Neuronal stem cell (in vitro differentiated cells): ENCODE data around the gene CD81.

Experiments used
- DNase-seq: peaks from one replicate; pipeline ENCODE4 v3.0.0-alpha.2; 2013; ENCODE audit warnings: low spot score
- H2AFZ ChIP-seq: one replicate; pipeline ENCODE4 v1.6.1; 2013; ENCODE audit warnings: mild to moderate bottlenecking, low read length, inconsistent platforms
- H2AK5ac ChIP-seq: 2 replicates; pipeline ENCODE4 v1.6.1; 2013; ENCODE audit warnings: low read depth, mild to moderate bottlenecking, inconsistent platforms, low read length, moderate library complexity, mixed read lengths
- H2BK120ac ChIP-seq: 2 replicates; pipeline ENCODE4 v1.6.1; 2013; ENCODE audit warnings: low read depth, mild to moderate bottlenecking, inconsistent platforms, low read length, moderate library complexity, mixed read lengths
- H2BK12ac ChIP-seq: one replicate; pipeline ENCODE4 v1.6.1; 2013; ENCODE audit warnings: low read length, inconsistent platforms
- H2BK15ac ChIP-seq: 2 replicates; pipeline ENCODE4 v1.6.1; 2013; ENCODE audit warnings: mild to moderate bottlenecking, low read length, inconsistent platforms, mixed read lengths
- H2BK5ac ChIP-seq: one replicate; pipeline ENCODE4 v1.6.1; 2013; ENCODE audit warnings: inconsistent platforms, mild to moderate bottlenecking, low read length, moderate library complexity
- H3K14ac ChIP-seq: one replicate; pipeline ENCODE4 v1.6.1; 2013; ENCODE audit warnings: low read length, inconsistent platforms
- H3K18ac ChIP-seq: 2 replicates; pipeline ENCODE4 v1.6.1; 2013; ENCODE audit warnings: low read length, inconsistent platforms
- H3K23ac ChIP-seq: 2 replicates; pipeline ENCODE4 v1.6.1; 2013; ENCODE audit warnings: low read depth, mild to moderate bottlenecking, mixed read lengths, low read length, inconsistent platforms; ENCODE audit not compliant: poor library complexity
- H3K27ac ChIP-seq: replicated peaks from 3 replicates; pipeline ENCODE4 v1.5.1; 2013; ENCODE audit warnings: low read length, inconsistent platforms
- H3K27me3 ChIP-seq, 3 experiments: 2 replicates each; pipeline ENCODE4 v1.6.1; 2013; ENCODE audit warnings: low read length in 3 of 3, mild to moderate bottlenecking in 2 of 3, inconsistent platforms in 1 of 3, low read depth in 1 of 3, mixed read lengths in 1 of 3, moderate library complexity in 1 of 3; ENCODE audit not compliant: control insufficient read depth in 3 of 3, insufficient read depth in 3 of 3
- H3K36me3 ChIP-seq, 2 donors: replicated peaks in 1 of 2; 2 replicates each; pipeline ENCODE4 v1.6.1; 2013; ENCODE audit warnings: low read length in 2 of 2; ENCODE audit not compliant: control insufficient read depth in 2 of 2, insufficient read depth in 2 of 2
- H3K4ac ChIP-seq: 2 replicates; pipeline ENCODE4 v1.6.1; 2013; ENCODE audit warnings: inconsistent platforms, mild to moderate bottlenecking, low read length, moderate library complexity
- H3K4me1 ChIP-seq, 2 donors: 1 replicate in 1 of 2; 2 replicates in 1 of 2; pipeline ENCODE4 v1.6.1; 2013; ENCODE audit warnings: low read length in 2 of 2, low read depth in 1 of 2; ENCODE audit not compliant: control insufficient read depth in 2 of 2, insufficient read depth in 1 of 2
- H3K4me2 ChIP-seq: one replicate; pipeline ENCODE4 v1.6.1; 2013; ENCODE audit warnings: mild to moderate bottlenecking, low read length, inconsistent platforms; ENCODE audit not compliant: insufficient read depth, poor library complexity, severe bottlenecking
- H3K4me3 ChIP-seq, 2 donors: 2 replicates each; pipeline ENCODE4 v1.5.1; 2013; ENCODE audit warnings: low read length in 2 of 2, mild to moderate bottlenecking in 2 of 2, inconsistent platforms in 1 of 2, moderate library complexity in 1 of 2
- H3K79me1 ChIP-seq: one replicate; pipeline ENCODE4 v1.6.1; 2013; ENCODE audit warnings: low read depth, mild to moderate bottlenecking, inconsistent platforms, low read length, moderate library complexity
- H3K9ac ChIP-seq: one replicate; pipeline ENCODE4 v1.6.1; 2013; ENCODE audit warnings: mild to moderate bottlenecking, low read depth, low read length, inconsistent platforms; ENCODE audit not compliant: poor library complexity
- H3K9me3 ChIP-seq, 2 donors: replicated peaks in 1 of 2; 2 replicates each; pipeline versions ENCODE3 to v1.6.1; 2013; ENCODE audit warnings: low read length in 2 of 2, mild to moderate bottlenecking in 2 of 2, inconsistent platforms in 1 of 2, low read depth in 1 of 2, mixed read lengths in 1 of 2, moderate library complexity in 1 of 2; ENCODE audit not compliant: control insufficient read depth in 2 of 2, insufficient read depth in 1 of 2
- H4K8ac ChIP-seq: one replicate; pipeline ENCODE4 v1.6.1; 2013; ENCODE audit warnings: low read depth, mild to moderate bottlenecking, inconsistent platforms, low read length, moderate library complexity
- H4K91ac ChIP-seq: one replicate; pipeline ENCODE4 v1.6.1; 2013; ENCODE audit warnings: low read length, low read depth, mild to moderate bottlenecking, inconsistent platforms; ENCODE audit not compliant: poor library complexity
- WGBS, 2 donors: extraction: QIAGEN DNeasy Blood & Tissue Kit; methylation state at CpG; one replicate each; pipeline ENCODE4 v1.1.7; 2013; ENCODE audit warnings: missing lambda C conversion rate in 2 of 2, mixed read lengths in 1 of 2; ENCODE audit not compliant: insufficient read length in 2 of 2, insufficient replicate concordance in 1 of 2; ENCODE audit errors: extremely low coverage in 2 of 2; 5-methylcytosine and 5-hydroxymethylcytosine counted together

Gene CD81

DNA sequence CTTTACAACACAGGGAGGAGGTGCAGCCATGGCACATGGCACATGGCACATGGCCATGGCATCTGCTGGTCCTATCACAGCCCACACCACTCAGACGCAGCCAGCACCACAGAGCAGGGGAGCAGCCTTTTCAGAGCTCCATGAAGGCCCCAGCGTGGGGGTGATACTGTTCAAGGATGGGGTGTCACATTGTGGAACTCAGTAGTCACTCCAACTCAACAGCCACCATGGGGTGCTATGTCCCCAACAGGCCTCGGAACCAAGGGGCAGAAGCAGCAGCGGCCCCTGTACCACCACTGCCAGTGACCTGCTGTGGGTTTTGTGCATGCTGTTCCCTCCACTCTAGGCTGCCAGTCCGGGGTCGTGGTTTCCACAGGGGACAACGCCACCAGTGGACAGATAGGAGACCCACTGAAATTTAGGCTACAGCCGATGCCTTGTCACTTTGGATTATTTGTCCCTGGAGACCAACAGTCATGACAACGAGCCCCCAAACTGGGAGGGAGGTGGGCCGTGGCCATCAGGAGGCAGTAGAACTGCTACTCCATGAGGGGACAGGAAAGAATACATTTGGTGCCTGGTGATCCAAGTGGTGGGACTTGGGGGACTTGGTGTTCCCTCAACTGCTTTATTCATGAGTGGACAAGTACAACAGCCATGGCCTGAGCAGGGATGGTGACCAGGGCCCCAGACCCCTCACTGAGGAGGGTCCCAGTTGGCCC, 30.4 kb upstream of the CD81 start:
- whole genome bisulfite sequencing, 2 donors = no CpG with 5 or more reads among the region's 10 CpGs
- peak overlapping the region; percentile 63 for H3K14ac ChIP-seq
- peak overlapping the region; percentile 21 for H2BK120ac ChIP-seq

DNA sequence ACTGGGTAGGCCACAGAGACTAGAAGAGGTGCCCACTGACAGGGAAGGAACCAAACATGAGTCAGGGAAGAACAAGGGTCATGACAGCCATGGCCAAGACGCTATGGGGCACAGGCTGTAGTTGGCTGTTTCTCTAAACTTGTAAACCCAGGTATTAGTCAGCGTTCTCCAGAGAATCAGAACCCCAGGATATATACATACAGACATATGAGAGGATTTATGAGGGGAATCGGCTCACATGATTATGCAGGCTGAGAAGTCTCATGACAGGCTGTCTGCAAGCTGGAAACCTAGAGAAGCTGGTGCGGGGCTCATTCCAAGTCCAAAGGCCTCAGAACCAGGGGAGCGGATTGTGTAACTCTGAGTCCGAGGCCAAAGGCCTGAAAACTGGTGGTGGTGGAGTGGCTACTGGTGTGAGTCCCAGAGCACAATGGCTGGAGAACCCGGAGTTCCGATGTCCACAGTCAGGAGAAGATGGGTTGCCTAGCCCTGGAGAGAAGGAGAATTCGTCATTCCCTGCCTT, 29.7 kb upstream of the CD81 start:
- H3K4me2 ChIP-seq = no peak overlapping the region
- peak overlapping the region; percentile 26 for H2AK5ac ChIP-seq
- H3K79me1 ChIP-seq = peaks cover 3% of the 10 kb centered on the region
- no peaks in the 10 kb centered on the region for H3K4me1 ChIP-seq
- H4K8ac ChIP-seq = no peak overlapping the region
- H3K23ac ChIP-seq = no peak overlapping the region
- DNase-seq = no peak
- no CpG with 5 or more reads among the region's 9 CpGs for WGBS, 2 donors
- H2BK15ac ChIP-seq = no peak overlapping the region
- no peak overlapping the region for H2BK5ac ChIP-seq
- H3K27ac ChIP-seq = no peak overlapping the region
- no peak overlapping the region for H3K14ac ChIP-seq
- H3K9ac ChIP-seq = no peak overlapping the region
- H2BK120ac ChIP-seq = no peak overlapping the region
- H3K36me3 ChIP-seq = no peaks in the 10 kb centered on the region
- peak overlapping the region; percentile 2 for H2BK12ac ChIP-seq
- no peak overlapping the region for H3K4me3 ChIP-seq
- no peak overlapping the region for H3K18ac ChIP-seq
- peaks cover 0 to 3% (median 2%) of the 10 kb centered on the region in 3 experiments for H3K27me3 ChIP-seq
- H4K91ac ChIP-seq = no peak overlapping the region
- no peak overlapping the region for H2AFZ ChIP-seq
- peaks cover 0 to 24% of the 10 kb centered on the region in 2 donors for H3K9me3 ChIP-seq
- H3K4ac ChIP-seq = no peak overlapping the region

More for the DNA sequence above, 30.4 kb upstream of the CD81 start:
- Histone ChIP-seq H3K4me3 (peak overlapping the region in 1 of 2 donors; percentile 38), H3K27me3 (peaks cover 0 to 3% (median 2%) of the 10 kb centered on the region in 3 experiments), H2AFZ (no peak overlapping the region), H3K4me1 (no peaks in the 10 kb centered on the region), H2BK5ac (peak overlapping the region; percentile 67), H3K23ac (peak overlapping the region; percentile 66), H2BK12ac (peak overlapping the region; percentile 31), H3K79me1 (peaks cover 3% of the 10 kb centered on the region), H3K27ac (no peak overlapping the region), H4K8ac (no peak overlapping the region), H3K4me2 (no peak overlapping the region), H3K36me3 (no peaks in the 10 kb centered on the region), H3K9me3 (peaks cover 0 to 23% of the 10 kb centered on the region in 2 donors), H3K9ac (peak overlapping the region; percentile 55), H4K91ac (peak overlapping the region; percentile 65), H3K18ac (peak overlapping the region; percentile 87), H3K4ac (no peak overlapping the region), H2AK5ac (peak overlapping the region; percentile 67), H2BK15ac (peak overlapping the region; percentile 46)
- DNase-seq = no peak

DNA sequence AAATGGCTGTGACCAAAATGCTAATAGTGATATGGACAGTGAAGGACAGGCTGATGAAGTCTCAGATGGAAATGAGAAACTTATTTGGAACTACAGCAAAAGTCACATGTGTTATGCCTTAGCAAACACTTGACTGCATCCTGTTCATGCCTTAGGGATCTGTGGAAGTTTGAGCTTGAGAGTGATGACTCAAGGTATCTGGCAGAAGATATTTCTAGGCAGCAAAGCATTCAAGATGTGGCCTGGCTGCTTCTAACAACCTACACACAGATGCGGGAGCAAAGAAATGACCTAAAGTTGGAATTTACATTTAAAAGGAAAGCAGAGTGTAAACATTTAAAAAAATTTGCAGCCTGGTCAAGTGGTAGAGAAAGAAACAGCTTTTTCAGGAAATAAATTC, 28.1 kb upstream of the CD81 start:
- no peak overlapping the region for H3K14ac ChIP-seq
- H2BK12ac ChIP-seq = no peak overlapping the region
- H3K18ac ChIP-seq = no peak overlapping the region
- no peak overlapping the region for H3K9ac ChIP-seq
- no peak overlapping the region for H2AK5ac ChIP-seq
- no peak for DNase-seq
- H2AFZ ChIP-seq = no peak overlapping the region
- no peak overlapping the region for H2BK120ac ChIP-seq
- no peak overlapping the region for H3K4me2 ChIP-seq
- no peak overlapping the region for H2BK15ac ChIP-seq
- peaks cover 0 to 21% of the 10 kb centered on the region in 2 donors for H3K9me3 ChIP-seq
- no peak overlapping the region for H2BK5ac ChIP-seq
- H3K27me3 ChIP-seq = peaks cover 0 to 3% (median 2%) of the 10 kb centered on the region in 3 experiments
- no peak overlapping the region for H3K4ac ChIP-seq
- H3K23ac ChIP-seq = no peak overlapping the region
- H4K8ac ChIP-seq = no peak overlapping the region
- no peak overlapping the region for H3K4me3 ChIP-seq
- H3K79me1 ChIP-seq = peaks cover 3% of the 10 kb centered on the region
- no peaks in the 10 kb centered on the region for H3K4me1 ChIP-seq
- H4K91ac ChIP-seq = no peak overlapping the region
- no peaks in the 10 kb centered on the region for H3K36me3 ChIP-seq
- no CpG with 5 or more reads among the region's 1 CpG for WGBS, 2 donors
- H3K27ac ChIP-seq = no peak overlapping the region

DNA sequence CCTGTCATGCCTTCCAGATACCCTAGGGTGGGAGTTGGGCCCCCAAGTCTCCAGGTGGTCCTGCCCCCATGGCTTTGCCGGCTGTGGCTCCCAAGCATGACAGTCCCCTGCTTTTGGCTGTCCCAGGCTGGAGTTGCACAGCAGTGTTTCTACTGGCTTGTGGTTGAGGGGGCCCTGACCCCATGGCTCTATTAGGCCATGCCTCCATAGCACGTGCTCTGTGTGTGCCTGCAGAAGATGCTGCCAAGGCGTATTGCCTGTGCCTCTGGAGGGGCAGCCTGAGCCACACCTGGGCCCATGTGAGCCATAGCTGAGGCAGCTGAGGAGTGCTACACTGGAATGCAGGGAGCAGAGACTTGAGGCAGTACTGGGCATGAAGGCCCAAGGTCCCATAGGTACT, 25.4 kb upstream of the CD81 start:
- Histone ChIP-seq H2BK120ac (no peak overlapping the region), H3K4ac (no peak overlapping the region), H3K4me3 (peak overlapping the region in 1 of 2 donors; percentile 15), H4K8ac (no peak overlapping the region), H3K4me1 (no peaks in the 10 kb centered on the region), H2AK5ac (peak overlapping the region; percentile 75), H3K36me3 (no peaks in the 10 kb centered on the region), H3K18ac (peak overlapping the region; percentile 74), H2AFZ (no peak overlapping the region), H2BK15ac (peak overlapping the region; percentile 30), H3K27ac (no peak overlapping the region), H3K23ac (peak overlapping the region; percentile 43), H3K79me1 (no peaks in the 10 kb centered on the region), H3K9me3 (peaks cover 0 to 15% of the 10 kb centered on the region in 2 donors), H3K4me2 (no peak overlapping the region), H3K14ac (no peak overlapping the region), H4K91ac (peak overlapping the region; percentile 79), H2BK12ac (no peak overlapping the region), H3K27me3 (peaks cover 0 to 3% (median 0%) of the 10 kb centered on the region in 3 experiments), H3K9ac (no peak overlapping the region), H2BK5ac (no peak overlapping the region)
- WGBS, 2 donors = no CpG with 5 or more reads among the region's 3 CpGs
- DNase-seq = no peak
